Measurements from ENCODE around the gene FLAD1.
"Not testable (repeated sequence)": the region's sequence is repeated elsewhere in the genome, so short reads cannot be mapped to it uniquely, and the experiment has no call there.

Gene FLAD1

GRCh38 chr1:154994591-154994990 lies 11.4 kb downstream of the FLAD1 start:
- no peak for TF ChIP-seq CTCF (conservative IDR thresholded peaks at IDR 0.05; ENCODE audit: low read length)
- DNase-seq (ENCODE audit: low read depth): no peak
- no peak overlapping the region for H3K4me3 ChIP-seq (ENCODE audit: low read length)

GRCh38 chr1:154995301-154995983 lies 12.3 kb downstream of the FLAD1 start:
- TF ChIP-seq CTCF (conservative IDR thresholded peaks at IDR 0.05; ENCODE audit: low read length): peak; percentile 62
- DNase-seq (ENCODE audit: low read depth): peak; percentile 87
- not testable (repeated sequence) for H3K4me3 ChIP-seq (ENCODE audit: low read length)

- no peak for TF ChIP-seq CTCF (conservative IDR thresholded peaks at IDR 0.05; ENCODE audit: low read length)
- DNase-seq (ENCODE audit: low read depth): no peak
- no peak overlapping the region for H3K4me3 ChIP-seq (ENCODE audit: low read length)
Measured at GRCh38 chr1:154996966-154997701, 14.0 kb downstream of the FLAD1 start.

- TF ChIP-seq CTCF (conservative IDR thresholded peaks at IDR 0.05; ENCODE audit: low read length): 0 out of 2 replicates have a peak, but pooled peaks have one; percentile 15
Measured at GRCh38 chr1:154998201-154998780, 15.1 kb downstream of the FLAD1 start.

GRCh38 chr1:154998818-154999570 lies 15.8 kb downstream of the FLAD1 start:
- peak; percentile 71 for DNase-seq (ENCODE audit: low read depth)
- peak overlapping the region; percentile 37 for H3K4me3 ChIP-seq (ENCODE audit: low read length)
- peak; percentile 89 for TF ChIP-seq CTCF (conservative IDR thresholded peaks at IDR 0.05; ENCODE audit: low read length)

More at GRCh38 chr1:154998201-154998780, 15.1 kb downstream of the FLAD1 start:
- no peak for DNase-seq (ENCODE audit: low read depth)
- no peak overlapping the region for H3K4me3 ChIP-seq (ENCODE audit: low read length)

GRCh38 chr1:154999571-155000410 lies 16.6 kb downstream of the FLAD1 start:
- DNase-seq (ENCODE audit: low read depth): no peak
- no peak for TF ChIP-seq CTCF (conservative IDR thresholded peaks at IDR 0.05; ENCODE audit: low read length)
- peak overlapping the region; percentile 86 for H3K4me3 ChIP-seq (ENCODE audit: low read length)
